A673 (cell line): Measurements from ENCODE around the gene ARHGAP24. TPM values are rescaled to one million over a fixed set of nuclear protein-coding genes. Genes with fewer than 3 reads are reported as not detected.

Experiments
- BruUV-seq: library from RNA; stranded (reverse); fragments of 400-500 nt; replicated peaks from 2 replicates; lab custom pipeline; 2021; lab: Mats Ljungman, UMichigan
- CTCF ChIA-PET: fragments of 300-600 bp; sonication (Branson Sonifier 250); formaldehyde crosslinking; loops from one replicate; lab custom pipeline; 2022; ENCODE audit warnings: antibody characterized with exemption; lab: Charles Lee
- POLR2A ChIA-PET: fragments of 300-600 bp; sonication (Branson Sonifier 250); formaldehyde crosslinking; loops from one replicate; lab custom pipeline; 2022; ENCODE audit warnings: antibody characterized with exemption; ENCODE audit not compliant: low non-redundant PET; lab: Charles Lee
- DNase-seq: peaks from one replicate; pipeline ENCODE4 v3.0.0-alpha.2; 2015; ENCODE audit warnings: low spot score
- H3K27ac ChIP-seq: fragments of 200-600 bp; sonication (generic); 2 replicates; pipeline ENCODE4 v1.5.1; 2016; ENCODE audit warnings: mixed run types, low read depth, mild to moderate bottlenecking, mixed read lengths, antibody characterized with exemption, low read length; ENCODE audit not compliant: poor library complexity, severe bottlenecking
- H3K27me3 ChIP-seq: fragments of 200-600 bp; sonication (generic); replicated peaks from 2 replicates; pipeline ENCODE4 v1.6.1; 2017; ENCODE audit warnings: mixed run types, low read depth, mild to moderate bottlenecking, mixed read lengths, antibody characterized with exemption, low read length; ENCODE audit not compliant: insufficient read depth, poor library complexity
- H3K36me3 ChIP-seq: fragments of 200-600 bp; sonication (generic); 2 replicates; pipeline ENCODE4 v1.6.1; 2016; ENCODE audit warnings: mixed run types, mild to moderate bottlenecking, mixed read lengths, antibody characterized with exemption, low read length; ENCODE audit not compliant: insufficient read depth, poor library complexity, severe bottlenecking
- H3K4me1 ChIP-seq: fragments of 200-600 bp; sonication (generic); 2 replicates; pipeline ENCODE4 v1.6.1; 2017; ENCODE audit warnings: mixed run types, mild to moderate bottlenecking, mixed read lengths, antibody characterized with exemption, low read length; ENCODE audit not compliant: insufficient read depth, poor library complexity, severe bottlenecking
- H3K4me3 ChIP-seq: fragments of 200-600 bp; sonication (generic); 2 replicates; pipeline ENCODE4 v1.5.1; 2016; ENCODE audit warnings: low read depth, mixed run types, mild to moderate bottlenecking, mixed read lengths, low read length; ENCODE audit not compliant: poor library complexity, severe bottlenecking
- H3K9me3 ChIP-seq: fragments of 200-600 bp; sonication (generic); 2 replicates; pipeline ENCODE4 v1.6.1; 2016; ENCODE audit warnings: mixed run types, low read depth, mild to moderate bottlenecking, mixed read lengths, antibody characterized with exemption, low read length; ENCODE audit not compliant: poor library complexity, severe bottlenecking
- CTCF ChIP-seq: fragments of 300-800, 200-600 bp; sonication (generic); conservative IDR thresholded peaks from 2 replicates; pipeline ENCODE4 v1.5.1; 2017; ENCODE audit warnings: low read depth, mild to moderate bottlenecking, antibody characterized with exemption, low read length, moderate library complexity, mixed read lengths
- EZH2 ChIP-seq: fragments of 200-600 bp; sonication (generic); IDR thresholded peaks from 2 replicates; pipeline ENCODE4 v1.6.1; 2017; ENCODE audit warnings: borderline replicate concordance, low read depth, mild to moderate bottlenecking, mixed read lengths, antibody characterized with exemption, low read length; ENCODE audit not compliant: poor library complexity, severe bottlenecking
- intact Hi-C: fragments of 100-400 bp; cut with micrococcal nuclease; formaldehyde crosslinking; loops from one replicate; pipeline ENCODE4 v1.10.0; 2022; ENCODE audit not compliant: unreplicated experiment
- total RNA-seq: library from RNA; stranded (reverse); gene quantifications from 2 replicates; pipeline ENCODE4 v1.2.3, GENCODE V29; 2021

Gene ARHGAP24
- total RNA-seq, 1 experiment from 2014 or later, result 5.8 TPM

GRCh38 chr4:85790582-85790981 lies 315.6 kb downstream of the ARHGAP24 start:
- Histone ChIP-seq H3K4me3 (no peak overlapping the region), H3K27me3 (no peaks in the 10 kb centered on the region), H3K36me3 (no peaks in the 10 kb centered on the region), H3K4me1 (no peaks in the 10 kb centered on the region), H3K27ac (no peak overlapping the region), H3K9me3 (no peaks in the 10 kb centered on the region)
- DNase-seq, result no peak
- BruUV-seq, result no TSS peak
- ChIA-PET POLR2A (no interaction called here), CTCF (no interaction called here)
- intact Hi-C loops, result no loop called here
- no peak for TF ChIP-seq CTCF
- TF ChIP-seq EZH2, result no peak

GRCh38 chr4:85792376-85793232 lies 317.7 kb downstream of the ARHGAP24 start:
- no peaks in the 10 kb centered on the region for H3K27me3 ChIP-seq
- no peaks in the 10 kb centered on the region for H3K36me3 ChIP-seq
- BruUV-seq, result no TSS peak
- no peak overlapping the region for H3K4me3 ChIP-seq
- H3K9me3 ChIP-seq, result no peaks in the 10 kb centered on the region
- POLR2A ChIA-PET, result no interaction called here
- intact Hi-C loops, result no loop called here
- H3K4me1 ChIP-seq, result no peaks in the 10 kb centered on the region
- H3K27ac ChIP-seq, result no peak overlapping the region
- TF ChIP-seq CTCF (no peak), EZH2 (no peak)
- CTCF ChIA-PET, result no interaction called here
- DNase-seq, result no peak

GRCh38 chr4:85793233-85793585 lies 318.3 kb downstream of the ARHGAP24 start:
- Histone ChIP-seq H3K9me3 (no peaks in the 10 kb centered on the region), H3K27me3 (no peaks in the 10 kb centered on the region), H3K36me3 (no peaks in the 10 kb centered on the region), H3K4me3 (no peak overlapping the region), H3K4me1 (no peaks in the 10 kb centered on the region), H3K27ac (no peak overlapping the region)
- no TSS peak for BruUV-seq
- ChIA-PET POLR2A (no interaction called here), CTCF (no interaction called here)
- no peak for TF ChIP-seq EZH2
- no peak for TF ChIP-seq CTCF
- DNase-seq, result no peak
- intact Hi-C loops, result no loop called here
